CD14-positive monocyte (primary cell): ENCODE measurements around the gene TNNT2. TPM values are rescaled to one million over a fixed set of nuclear protein-coding genes. Genes with fewer than 3 reads are reported as not detected.

ENCODE experiments used
- DNase-seq, 3 donors: peaks; one replicate each; pipeline ENCODE4 v3.0.0-alpha.2; 2011 to 2022
- H2AFZ ChIP-seq: 2 replicates; pipeline ENCODE4 v1.6.0; 2012; ENCODE audit warnings: mild to moderate bottlenecking, low read depth, low read length, inconsistent platforms; ENCODE audit not compliant: insufficient read depth, poor library complexity, severe bottlenecking
- H3K27ac ChIP-seq, 2 donors: 1 replicate in 1 of 2; 2 replicates in 1 of 2; pipeline ENCODE4 v1.5.1; 2012 to 2013; ENCODE audit warnings: low read length in 2 of 2, control low read depth in 1 of 2, inconsistent platforms in 1 of 2, low read depth in 1 of 2, mild to moderate bottlenecking in 1 of 2
- H3K27me3 ChIP-seq, 2 donors: one replicate each; pipeline versions ENCODE4 v1.6.0 to v1.6.1; 2011 to 2013; ENCODE audit warnings: low read length in 2 of 2; ENCODE audit not compliant: control insufficient read depth in 2 of 2, insufficient read depth in 2 of 2
- H3K36me3 ChIP-seq, 2 donors: replicated peaks in 1 of 2; 1 replicate in 1 of 2; 2 replicates in 1 of 2; pipeline versions ENCODE4 v1.5.1 to v1.6.1; 2012 to 2013; ENCODE audit warnings: low read length in 2 of 2, control low read depth in 1 of 2, inconsistent platforms in 1 of 2, mild to moderate bottlenecking in 1 of 2; ENCODE audit not compliant: insufficient read depth in 2 of 2, control insufficient read depth in 1 of 2
- H3K4me1 ChIP-seq, 2 donors: 1 replicate in 1 of 2; 2 replicates in 1 of 2; pipeline versions ENCODE4 v1.5.1 to v1.6.1; 2012 to 2013; ENCODE audit warnings: low read length in 2 of 2, control low read depth in 1 of 2, inconsistent platforms in 1 of 2, mild to moderate bottlenecking in 1 of 2, moderate library complexity in 1 of 2; ENCODE audit not compliant: insufficient read depth in 2 of 2, control insufficient read depth in 1 of 2
- H3K4me2 ChIP-seq: replicated peaks from 2 replicates; pipeline ENCODE3; 2012; ENCODE audit warnings: low read length, moderate library complexity, mild to moderate bottlenecking; ENCODE audit not compliant: poor library complexity, severe bottlenecking; ENCODE audit errors: extremely low read depth
- H3K4me3 ChIP-seq, 3 experiments: fragments of 200-600 bp in 1 of 3; sonication (generic) in 1 of 3; replicated peaks in 1 of 3; 1 replicate in 2 of 3; 2 replicates in 1 of 3; pipeline ENCODE4 v1.5.1; 2011 to 2013; ENCODE audit warnings: low read length in 3 of 3, mild to moderate bottlenecking in 3 of 3, control low read depth in 2 of 3, low read depth in 2 of 3, inconsistent platforms in 1 of 3, moderate library complexity in 1 of 3
- H3K79me2 ChIP-seq: 2 replicates; pipeline ENCODE4 v1.6.0; 2012; ENCODE audit warnings: mild to moderate bottlenecking, control low read depth, inconsistent platforms, low read length, moderate library complexity; ENCODE audit not compliant: insufficient read depth
- H3K9ac ChIP-seq: 2 replicates; pipeline ENCODE4 v1.6.0; 2017; ENCODE audit warnings: low read length, mild to moderate bottlenecking; ENCODE audit not compliant: insufficient read depth, poor library complexity, severe bottlenecking
- H3K9me3 ChIP-seq, 2 donors: replicated peaks in 1 of 2; 1 replicate in 1 of 2; 2 replicates in 1 of 2; pipeline versions ENCODE4 v1.5.1 to v1.6.1; 2012 to 2013; ENCODE audit warnings: low read length in 2 of 2, control low read depth in 1 of 2; ENCODE audit not compliant: control insufficient read depth in 1 of 2, insufficient read depth in 1 of 2
- H4K20me1 ChIP-seq: 2 replicates; pipeline ENCODE4 v1.6.0; 2012; ENCODE audit warnings: mild to moderate bottlenecking, low read length, control low read depth, moderate library complexity; ENCODE audit not compliant: insufficient read depth
- H3K27ac Mint-ChIP-seq, 7 donors: one replicate each; pipeline ENCODE4 v1.8.0; 2020; ENCODE audit warnings: mild to moderate bottlenecking in 7 of 7, mixed read lengths in 7 of 7, moderate library complexity in 6 of 7, inconsistent platforms in 2 of 7
- H3K27me3 Mint-ChIP-seq, 3 donors: one replicate each; pipeline ENCODE4 v1.8.0; 2021 to 2022; ENCODE audit warnings: low read depth in 3 of 3, mild to moderate bottlenecking in 3 of 3, mixed read lengths in 3 of 3, moderate library complexity in 3 of 3, inconsistent platforms in 1 of 3
- H3K36me3 Mint-ChIP-seq, 2 donors: one replicate each; pipeline ENCODE4 v1.8.0; 2020; ENCODE audit warnings: mixed read lengths in 2 of 2, inconsistent platforms in 1 of 2, mild to moderate bottlenecking in 1 of 2
- H3K4me1 Mint-ChIP-seq: one replicate; pipeline ENCODE4 v1.8.0; 2020; ENCODE audit warnings: mild to moderate bottlenecking, mixed read lengths
- H3K4me3 Mint-ChIP-seq, 2 donors: one replicate each; pipeline ENCODE4 v1.8.0; 2020; ENCODE audit warnings: mild to moderate bottlenecking in 2 of 2, mixed read lengths in 2 of 2, moderate library complexity in 1 of 2
- H3K9me3 Mint-ChIP-seq, 7 donors: one replicate each; pipeline ENCODE4 v1.8.0; 2020 to 2022; ENCODE audit warnings: mixed read lengths in 7 of 7, mild to moderate bottlenecking in 6 of 7, moderate library complexity in 6 of 7, inconsistent platforms in 2 of 7
- CTCF ChIP-seq: fragments of 200-600 bp; IDR thresholded peaks from one replicate; pipeline ENCODE4 v1.8.0; 2022; ENCODE audit warnings: antibody characterized with exemption, mild to moderate bottlenecking
- WGBS: methylation state at CpG from one replicate; pipeline ENCODE4 v1.1.5; 2013; ENCODE audit warnings: missing lambda C conversion rate; ENCODE audit not compliant: insufficient coverage; 5-methylcytosine and 5-hydroxymethylcytosine counted together
- intact Hi-C, 2 donors: fragments of 100-400 bp; cut with micrococcal nuclease; formaldehyde crosslinking; loops; one replicate each; pipeline versions ENCODE4 v1.15.0 to v1.15.1; 2023
- polyA plus RNA-seq, 3 donors: library from polyadenylated mRNA; depleted of rRNA in 1 of 3; unstranded in 2 of 3; stranded (reverse) in 1 of 3; fragments of 300-500 nt in 2 of 3; fragments of >200 nt in 1 of 3; fragmentation: Illumina TruSeq in 2 of 3; gene quantifications; 1 replicate in 2 of 3; 2 replicates in 1 of 3; pipeline ENCODE4 v1.2.3, GENCODE V29; 2012 to 2021

TNNT2 gene
- polyA plus RNA-seq, 3 donors = not detected

- DNase-seq = no peak
- no peak for TF ChIP-seq CTCF
- Mint-ChIP-seq H3K27ac (no peak overlapping the region), H3K4me1 (no peaks in the 10 kb centered on the region), H3K27me3 (peaks cover 9 to 20% (median 11%) of the 10 kb centered on the region in 3 donors), H3K36me3 (no peaks in the 10 kb centered on the region), H3K4me3 (no peak overlapping the region), H3K9me3 (peaks cover 0 to under 1% (median 0%) of the 10 kb centered on the region in 7 donors)
- H3K4me2 ChIP-seq = no peak overlapping the region
- no peaks in the 10 kb centered on the region for H4K20me1 ChIP-seq
- no peaks in the 10 kb centered on the region for H3K9me3 ChIP-seq
- no peak overlapping the region for H3K9ac ChIP-seq
- no peaks in the 10 kb centered on the region for H3K36me3 ChIP-seq
- WGBS = no CpG with 5 or more reads among the region's 2 CpGs
- H3K4me1 ChIP-seq = no peaks in the 10 kb centered on the region
- H2AFZ ChIP-seq = no peak overlapping the region
- intact Hi-C loops = no loop called here
- H3K4me3 ChIP-seq = no peak overlapping the region
- H3K79me2 ChIP-seq = no peaks in the 10 kb centered on the region
- H3K27me3 ChIP-seq = peaks cover 0 to 9% of the 10 kb centered on the region in 2 donors
- no peak overlapping the region for H3K27ac ChIP-seq
These were observed 30.5 kb downstream of the TNNT2 start for GRCh38 chr1:201346987-201347386.

GRCh38 chr1:201346337-201346939 lies 31.0 kb downstream of the TNNT2 start:
- Histone ChIP-seq H3K79me2 (no peaks in the 10 kb centered on the region), H3K9me3 (no peaks in the 10 kb centered on the region), H3K4me3 (no peak overlapping the region), H3K4me1 (no peaks in the 10 kb centered on the region), H3K27ac (no peak overlapping the region), H3K27me3 (peaks cover 0 to 9% of the 10 kb centered on the region in 2 donors), H3K4me2 (no peak overlapping the region), H4K20me1 (no peaks in the 10 kb centered on the region), H2AFZ (no peak overlapping the region), H3K9ac (no peak overlapping the region), H3K36me3 (no peaks in the 10 kb centered on the region)
- H3K27me3 Mint-ChIP-seq = peaks cover 9 to 20% (median 9%) of the 10 kb centered on the region in 3 donors
- no peak overlapping the region for H3K27ac Mint-ChIP-seq
- H3K4me1 Mint-ChIP-seq = no peaks in the 10 kb centered on the region
- peak; percentile 47 for TF ChIP-seq CTCF
- no peaks in the 10 kb centered on the region for H3K36me3 Mint-ChIP-seq
- H3K9me3 Mint-ChIP-seq = peaks cover 0 to 3% (median 0%) of the 10 kb centered on the region in 7 donors
- 77% methylated on average over 4 of the region's 5 CpGs for WGBS
- no peak overlapping the region for H3K4me3 Mint-ChIP-seq
- intact Hi-C loops = no loop called here
- DNase-seq = no peak
